ENCODE data around the gene NPAT.
"Not testable (repeated sequence)": the region's sequence is repeated elsewhere in the genome, so short reads cannot be mapped to it uniquely, and the experiment has no call there.

NPAT gene

GRCh38 chr11:108218912-108219783 is 3.3 kb downstream of the NPAT start:
- DNase-seq, result no peak

GRCh38 chr11:108218455-108218854 is 4.0 kb downstream of the NPAT start:
- DNase-seq, result no peak

- DNase-seq, result no peak
Observed at GRCh38 chr11:108216988-108217387, 5.5 kb downstream of the NPAT start.

GRCh38 chr11:108213784-108214183 is 8.7 kb downstream of the NPAT start:
- no peak for DNase-seq

- no peak for DNase-seq
Observed at GRCh38 chr11:108210441-108210840, 12.0 kb downstream of the NPAT start.

- no peak for DNase-seq
Observed at GRCh38 chr11:108207683-108208060, 14.8 kb downstream of the NPAT start.

GRCh38 chr11:108206969-108207682 is 15.3 kb downstream of the NPAT start:
- DNase-seq, result no peak

GRCh38 chr11:108206171-108206570 is 16.3 kb downstream of the NPAT start:
- no peak for DNase-seq

GRCh38 chr11:108204929-108205499 is 17.4 kb downstream of the NPAT start:
- no peak for DNase-seq

GRCh38 chr11:108204376-108204775 is 18.1 kb downstream of the NPAT start:
- no peak for DNase-seq

GRCh38 chr11:108203075-108203474 is 19.4 kb downstream of the NPAT start:
- DNase-seq, result no peak

- no peak for DNase-seq
Observed at GRCh38 chr11:108199446-108200321, 22.8 kb downstream of the NPAT start.

GRCh38 chr11:108198833-108199232 is 23.6 kb downstream of the NPAT start:
- DNase-seq, result no peak

- DNase-seq, result no peak
Observed at GRCh38 chr11:108197351-108197750, 25.1 kb downstream of the NPAT start.

GRCh38 chr11:108196901-108197300 is 25.5 kb downstream of the NPAT start:
- no peak for DNase-seq

- DNase-seq, result no peak
Observed at GRCh38 chr11:108193725-108194124, 28.7 kb downstream of the NPAT start.

- DNase-seq, result no peak
Observed at GRCh38 chr11:108177570-108177969, 44.9 kb downstream of the NPAT start.

- no peak for DNase-seq
Observed at GRCh38 chr11:108170184-108170583, 52.3 kb downstream of the NPAT start.

GRCh38 chr11:108167624-108168023 is 54.8 kb downstream of the NPAT start:
- no peak for DNase-seq

- DNase-seq, result not testable (repeated sequence)
Observed at GRCh38 chr11:108162878-108163277, 59.6 kb downstream of the NPAT start.

GRCh38 chr11:108160970-108161566 is 61.4 kb downstream of the NPAT start:
- no peak for DNase-seq

- no peak for DNase-seq
Observed at GRCh38 chr11:108154591-108154990, 67.8 kb downstream of the NPAT start.
